GM06990 (cell line): Measurements from ENCODE around the gene MRPS10.

Experiments used
- DNase-seq: peaks from one replicate; pipeline ENCODE4 v3.0.0-alpha.2; 2011; ENCODE audit not compliant: insufficient read length; ENCODE audit errors: extremely low read depth
- H3K27me3 ChIP-seq: replicated peaks from 2 replicates; pipeline ENCODE4 v1.6.0; 2011; ENCODE audit warnings: low read length; ENCODE audit not compliant: control insufficient read depth, insufficient read depth
- H3K36me3 ChIP-seq: 2 replicates; pipeline ENCODE4 v1.5.1; 2011; ENCODE audit warnings: low read length; ENCODE audit not compliant: control insufficient read depth, insufficient read depth
- H3K4me3 ChIP-seq: replicated peaks from 2 replicates; pipeline ENCODE4 v1.5.1; 2011; ENCODE audit warnings: low read depth, mild to moderate bottlenecking, control low read depth, low read length
- CTCF ChIP-seq: IDR thresholded peaks from 2 replicates; pipeline ENCODE4 v1.5.1; 2011; ENCODE audit warnings: low read length, control low read depth, mild to moderate bottlenecking, inconsistent platforms; ENCODE audit not compliant: insufficient read depth, poor library complexity, severe bottlenecking

MRPS10 gene

GRCh38 chr6:42255050-42255449, 37.4 kb upstream of the MRPS10 start:
- no peak for TF ChIP-seq CTCF
- Histone ChIP-seq H3K36me3 (peaks cover 13% of the 10 kb centered on the region), H3K27me3 (no peaks in the 10 kb centered on the region), H3K4me3 (no peak overlapping the region)
- no peak for DNase-seq

- no peak for DNase-seq
- H3K36me3 ChIP-seq = peaks cover 16% of the 10 kb centered on the region
- TF ChIP-seq CTCF = no peak
- H3K27me3 ChIP-seq = no peaks in the 10 kb centered on the region
- H3K4me3 ChIP-seq = no peak overlapping the region
These were observed 36.8 kb upstream of the MRPS10 start for GRCh38 chr6:42254505-42254904.

- Histone ChIP-seq H3K27me3 (no peaks in the 10 kb centered on the region), H3K36me3 (peaks cover 17% of the 10 kb centered on the region), H3K4me3 (no peak overlapping the region)
- DNase-seq = no peak
- no peak for TF ChIP-seq CTCF
These were observed 34.4 kb upstream of the MRPS10 start for GRCh38 chr6:42251911-42252637.

GRCh38 chr6:42251500-42251899, 33.8 kb upstream of the MRPS10 start:
- Histone ChIP-seq H3K27me3 (no peaks in the 10 kb centered on the region), H3K4me3 (no peak overlapping the region), H3K36me3 (peaks cover 15% of the 10 kb centered on the region)
- DNase-seq = no peak
- TF ChIP-seq CTCF = no peak

- no peak for TF ChIP-seq CTCF
These were observed 32.7 kb upstream of the MRPS10 start for GRCh38 chr6:42250274-42250931.

More at GRCh38 chr6:42250274-42250931, 32.7 kb upstream of the MRPS10 start:
- Histone ChIP-seq H3K36me3 (peaks cover 15% of the 10 kb centered on the region), H3K4me3 (no peak overlapping the region), H3K27me3 (no peaks in the 10 kb centered on the region)
- no peak for DNase-seq
